PC-9 (cell line): ENCODE measurements around the gene SUGCT. TPM values are rescaled to one million over a fixed set of nuclear protein-coding genes. Genes with fewer than 3 reads are reported as not detected.

Experiments
- BruUV-seq: library from RNA; stranded (reverse); fragments of 400-500 nt; replicated peaks from 2 replicates; lab custom pipeline; 2021; lab: Mats Ljungman, UMichigan
- CTCF ChIA-PET: fragments of 300-600 bp; sonication (Branson Sonifier 250); formaldehyde crosslinking; loops from one replicate; lab custom pipeline; 2022; ENCODE audit warnings: antibody characterized with exemption; lab: Charles Lee
- POLR2A ChIA-PET: fragments of 300-600 bp; sonication (Branson Sonifier 250); formaldehyde crosslinking; loops from one replicate; lab custom pipeline; 2022; ENCODE audit warnings: antibody characterized with exemption; ENCODE audit not compliant: unreplicated experiment; lab: Charles Lee
- DNase-seq, 2 experiments: peaks; one replicate each; pipeline versions ENCODE4 v3.0.0 to v3.0.0-alpha.2; 2015 to 2022; ENCODE audit warnings: mixed read lengths in 1 of 2
- H2AFZ ChIP-seq: fragments of 200-600 bp; sonication (generic); 2 replicates; pipeline ENCODE4 v1.8.1; 2017; ENCODE audit warnings: antibody characterized with exemption
- H3F3A ChIP-seq: fragments of 200-600 bp; sonication (generic); 2 replicates; pipeline ENCODE4 v1.8.1; 2017; ENCODE audit warnings: antibody characterized with exemption, mild to moderate bottlenecking, low read depth; ENCODE audit not compliant: insufficient read depth
- H3K27ac ChIP-seq: fragments of 200-600 bp; sonication (generic); 2 replicates; pipeline ENCODE4 v1.6.1; 2016; ENCODE audit warnings: mixed run types
- H3K27me3 ChIP-seq: fragments of 200-600 bp; sonication (generic); 2 replicates; pipeline ENCODE4 v1.6.1; 2016; ENCODE audit warnings: low read depth, mixed run types; ENCODE audit not compliant: insufficient read depth
- H3K36me3 ChIP-seq: fragments of 200-600 bp; sonication (generic); 2 replicates; pipeline ENCODE4 v1.6.1; 2016; ENCODE audit warnings: low read depth, mixed run types
- H3K4me1 ChIP-seq: fragments of 200-600 bp; sonication (generic); replicated peaks from 2 replicates; pipeline ENCODE4 v1.6.1; 2016; ENCODE audit warnings: mixed run types; ENCODE audit not compliant: insufficient read depth
- H3K4me2 ChIP-seq: fragments of 200-600 bp; sonication (generic); 2 replicates; pipeline ENCODE4 v1.6.1; 2017; ENCODE audit warnings: mixed run types
- H3K4me3 ChIP-seq: fragments of 200-600 bp; sonication (generic); 2 replicates; pipeline ENCODE4 v1.6.1; 2016; ENCODE audit warnings: mixed run types
- H3K79me2 ChIP-seq: fragments of 200-600 bp; sonication (generic); 2 replicates; pipeline ENCODE4 v1.6.1; 2017; ENCODE audit warnings: low read depth, mixed run types
- H3K9me2 ChIP-seq: fragments of 200-600 bp; sonication (generic); 2 replicates; pipeline ENCODE4 v1.8.1; 2017; ENCODE audit warnings: mild to moderate bottlenecking; ENCODE audit not compliant: insufficient read depth
- H3K9me3 ChIP-seq: fragments of 200-600 bp; sonication (generic); 2 replicates; pipeline ENCODE4 v1.8.1; 2016; ENCODE audit warnings: low read depth; ENCODE audit not compliant: insufficient read depth
- H4K20me1 ChIP-seq: fragments of 200-600 bp; sonication (generic); 2 replicates; pipeline ENCODE4 v1.8.1; 2017; ENCODE audit not compliant: insufficient read depth
- EZH2 ChIP-seq: fragments of 200-600 bp; sonication (generic); IDR thresholded peaks from 2 replicates; pipeline ENCODE4 v1.8.0; 2017; ENCODE audit warnings: antibody characterized with exemption, low read depth
- intact Hi-C: fragments of 100-400 bp; cut with micrococcal nuclease; formaldehyde crosslinking; loops from one replicate; pipeline ENCODE4 v1.10.0; 2022; ENCODE audit not compliant: unreplicated experiment
- total RNA-seq: library from RNA; stranded (reverse); gene quantifications from 2 replicates; pipeline ENCODE4 v1.2.3, GENCODE V29; 2021
- TF ChIP-seq, protein P1 (sequence below): fragments of 200-600 bp; sonication (generic); conservative IDR thresholded peaks from 2 replicates; pipeline ENCODE4 v1.6.1; 2017; ENCODE audit warnings: mixed run types, antibody characterized with exemption, mild to moderate bottlenecking, moderate library complexity

Gene SUGCT
- total RNA-seq, 1 experiment from 2014 or later = 3.5 TPM

DNA sequence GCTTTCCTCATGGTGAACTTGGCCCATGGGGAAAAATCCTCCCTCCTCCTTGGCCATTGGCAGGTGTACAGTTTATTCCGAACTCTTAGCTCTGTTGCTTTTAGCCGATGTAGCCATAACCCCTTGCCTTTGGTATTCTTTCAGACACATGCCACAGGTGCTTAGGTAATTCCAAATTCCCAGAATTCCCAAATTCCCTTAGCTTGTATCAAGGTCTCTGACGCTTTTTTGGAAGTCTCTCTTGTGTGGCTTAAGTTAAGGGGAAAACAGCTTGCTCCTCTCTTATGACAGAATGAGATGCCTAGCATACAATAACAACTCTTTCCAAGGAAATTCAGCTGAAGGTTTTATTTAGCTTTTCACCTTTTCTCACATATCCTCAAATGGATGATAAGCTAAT is 68.0 kb downstream of the SUGCT start:
- Histone ChIP-seq H3K79me2 (no peaks in the 10 kb centered on the region), H3K4me1 (no peaks in the 10 kb centered on the region), H3K4me2 (no peak overlapping the region), H2AFZ (no peak overlapping the region), H3F3A (no peaks in the 10 kb centered on the region), H3K36me3 (no peaks in the 10 kb centered on the region), H4K20me1 (no peaks in the 10 kb centered on the region), H3K27me3 (no peaks in the 10 kb centered on the region), H3K9me2 (no peaks in the 10 kb centered on the region), H3K4me3 (no peak overlapping the region), H3K9me3 (no peaks in the 10 kb centered on the region), H3K27ac (no peak overlapping the region)
- intact Hi-C loops = no loop called here
- peak in 1 of 2 experiments; percentile 29 for DNase-seq
- BruUV-seq = no TSS peak
- no peak for TF ChIP-seq EZH2
- TF ChIP-seq, protein P1, sequence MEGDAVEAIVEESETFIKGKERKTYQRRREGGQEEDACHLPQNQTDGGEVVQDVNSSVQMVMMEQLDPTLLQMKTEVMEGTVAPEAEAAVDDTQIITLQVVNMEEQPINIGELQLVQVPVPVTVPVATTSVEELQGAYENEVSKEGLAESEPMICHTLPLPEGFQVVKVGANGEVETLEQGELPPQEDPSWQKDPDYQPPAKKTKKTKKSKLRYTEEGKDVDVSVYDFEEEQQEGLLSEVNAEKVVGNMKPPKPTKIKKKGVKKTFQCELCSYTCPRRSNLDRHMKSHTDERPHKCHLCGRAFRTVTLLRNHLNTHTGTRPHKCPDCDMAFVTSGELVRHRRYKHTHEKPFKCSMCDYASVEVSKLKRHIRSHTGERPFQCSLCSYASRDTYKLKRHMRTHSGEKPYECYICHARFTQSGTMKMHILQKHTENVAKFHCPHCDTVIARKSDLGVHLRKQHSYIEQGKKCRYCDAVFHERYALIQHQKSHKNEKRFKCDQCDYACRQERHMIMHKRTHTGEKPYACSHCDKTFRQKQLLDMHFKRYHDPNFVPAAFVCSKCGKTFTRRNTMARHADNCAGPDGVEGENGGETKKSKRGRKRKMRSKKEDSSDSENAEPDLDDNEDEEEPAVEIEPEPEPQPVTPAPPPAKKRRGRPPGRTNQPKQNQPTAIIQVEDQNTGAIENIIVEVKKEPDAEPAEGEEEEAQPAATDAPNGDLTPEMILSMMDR = no peak
- ChIA-PET POLR2A (no interaction called here), CTCF (no interaction called here)

GRCh38 chr7:40204581-40204980 is 69.8 kb downstream of the SUGCT start:
- CTCF ChIA-PET = interaction anchor here (0.6 kb wide), 1 partner anchor 77 kb away, joined by 3 read pairs; no protein-coding TSS in a partner anchor
- BruUV-seq = no TSS peak
- DNase-seq = no peak

GRCh38 chr7:40205992-40206391 is 71.2 kb downstream of the SUGCT start:
- intact Hi-C loops = no loop called here
- CTCF ChIA-PET = no interaction called here
- no peaks in the 10 kb centered on the region for H4K20me1 ChIP-seq

More at GRCh38 chr7:40204581-40204980, 69.8 kb downstream of the SUGCT start:
- TF ChIP-seq, protein P1 = no peak
- TF ChIP-seq EZH2 = no peak
- Histone ChIP-seq H3K4me1 (no peaks in the 10 kb centered on the region), H3K4me3 (no peak overlapping the region), H3F3A (no peaks in the 10 kb centered on the region), H3K9me3 (no peaks in the 10 kb centered on the region), H3K27me3 (no peaks in the 10 kb centered on the region), H2AFZ (no peak overlapping the region), H3K4me2 (no peak overlapping the region), H3K79me2 (no peaks in the 10 kb centered on the region), H3K36me3 (no peaks in the 10 kb centered on the region), H3K27ac (no peak overlapping the region), H4K20me1 (no peaks in the 10 kb centered on the region), H3K9me2 (no peaks in the 10 kb centered on the region)
- POLR2A ChIA-PET = no interaction called here
- intact Hi-C loops = no loop called here

More at GRCh38 chr7:40205992-40206391, 71.2 kb downstream of the SUGCT start:
- POLR2A ChIA-PET = no interaction called here
- Histone ChIP-seq H3K4me1 (no peaks in the 10 kb centered on the region), H3K4me3 (no peak overlapping the region), H3K36me3 (no peaks in the 10 kb centered on the region), H3K27ac (no peak overlapping the region), H3K27me3 (no peaks in the 10 kb centered on the region), H3K4me2 (no peak overlapping the region), H3F3A (no peaks in the 10 kb centered on the region), H3K9me3 (no peaks in the 10 kb centered on the region), H2AFZ (no peak overlapping the region), H3K9me2 (no peaks in the 10 kb centered on the region), H3K79me2 (no peaks in the 10 kb centered on the region)
- BruUV-seq = no TSS peak
- DNase-seq = no peak
- TF ChIP-seq EZH2 = no peak
- TF ChIP-seq, protein P1 = no peak
